Activated T-cell treated with anti-CD3 and anti-CD28 coated beads for 1 hour (primary cell): Measurements from ENCODE around the gene TRAF3IP1.

ENCODE experiments used
- DNase-seq: peaks from one replicate; pipeline ENCODE4 v3.0.0-alpha.2; 2020; ENCODE audit warnings: low read depth

Gene TRAF3IP1

DNA sequence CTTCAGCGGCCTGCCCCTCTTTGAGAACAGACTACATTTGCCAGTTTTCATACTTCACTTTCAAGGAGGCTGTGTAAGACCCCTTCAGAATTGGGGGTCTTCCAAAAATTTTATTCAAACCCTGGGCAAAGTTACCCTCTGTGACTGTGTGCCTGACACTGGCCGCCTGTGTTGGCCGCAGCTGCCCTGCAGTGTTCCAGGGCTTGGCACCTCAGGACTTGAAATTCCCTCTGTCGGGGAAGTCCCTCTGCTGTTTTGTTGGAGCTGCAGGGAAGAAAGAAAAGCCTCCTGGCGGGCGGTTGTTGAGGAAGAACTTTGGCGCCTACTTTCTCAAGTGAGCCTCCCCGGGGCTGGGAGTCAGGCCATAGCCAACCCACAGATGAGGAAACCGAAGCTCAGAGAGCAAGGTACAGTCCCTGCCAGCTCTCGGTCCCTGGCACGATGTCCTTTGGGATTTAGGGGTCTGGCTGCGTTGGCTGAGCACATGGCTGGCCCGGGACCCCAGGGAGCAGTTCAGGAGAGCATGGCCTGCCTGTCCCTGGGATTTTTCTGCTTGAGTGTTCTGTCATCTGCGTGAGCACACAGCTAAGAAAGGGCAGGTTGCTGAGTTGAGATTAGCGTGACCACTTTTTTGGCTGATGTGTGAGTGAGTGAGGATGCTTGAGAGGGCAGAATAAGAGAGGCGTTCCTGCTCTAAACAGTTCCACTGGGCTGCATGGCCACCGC lies 88.5 kb downstream of the TRAF3IP1 start:
- no peak for DNase-seq

DNA sequence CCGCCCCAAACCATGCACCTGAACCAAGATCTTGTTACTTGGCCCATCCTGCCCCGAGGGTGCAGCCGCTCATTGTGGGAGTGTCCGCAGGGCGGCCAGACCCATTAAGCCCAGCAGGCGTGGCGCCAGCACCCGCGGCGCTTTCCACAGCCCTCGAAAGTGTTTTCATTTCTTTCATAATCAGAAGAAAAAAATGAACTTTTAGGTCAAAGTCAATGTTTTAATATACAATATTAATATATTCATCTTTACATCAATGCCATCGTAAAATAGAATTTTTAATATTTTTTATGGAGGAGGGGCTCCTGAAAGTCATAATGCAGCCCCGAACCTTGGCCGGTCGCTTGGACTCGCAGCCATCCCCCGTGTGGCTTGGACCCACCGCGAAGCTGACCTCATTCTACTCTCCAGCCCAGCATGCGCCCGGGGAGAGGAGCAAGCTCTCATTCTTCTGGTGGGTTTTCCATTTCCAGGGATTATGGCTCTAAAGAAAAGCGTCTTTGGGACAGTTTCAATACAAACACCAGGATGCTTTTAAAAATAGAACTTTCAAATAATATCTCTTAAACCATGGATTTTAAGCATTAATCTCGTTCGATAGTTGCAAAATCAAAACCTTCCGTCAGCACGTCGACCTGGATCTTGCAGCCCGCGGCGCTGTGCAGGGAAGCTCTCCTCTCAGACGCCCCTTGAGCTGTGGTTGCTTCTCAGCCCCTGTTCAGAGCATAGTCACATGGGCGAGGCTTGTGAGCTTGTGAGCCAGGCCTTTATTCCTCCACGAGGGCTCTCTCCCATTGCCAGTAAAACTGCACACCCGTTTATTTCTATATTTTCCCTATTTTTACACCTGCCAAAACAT lies 89.3 kb downstream of the TRAF3IP1 start:
- no peak for DNase-seq

DNA sequence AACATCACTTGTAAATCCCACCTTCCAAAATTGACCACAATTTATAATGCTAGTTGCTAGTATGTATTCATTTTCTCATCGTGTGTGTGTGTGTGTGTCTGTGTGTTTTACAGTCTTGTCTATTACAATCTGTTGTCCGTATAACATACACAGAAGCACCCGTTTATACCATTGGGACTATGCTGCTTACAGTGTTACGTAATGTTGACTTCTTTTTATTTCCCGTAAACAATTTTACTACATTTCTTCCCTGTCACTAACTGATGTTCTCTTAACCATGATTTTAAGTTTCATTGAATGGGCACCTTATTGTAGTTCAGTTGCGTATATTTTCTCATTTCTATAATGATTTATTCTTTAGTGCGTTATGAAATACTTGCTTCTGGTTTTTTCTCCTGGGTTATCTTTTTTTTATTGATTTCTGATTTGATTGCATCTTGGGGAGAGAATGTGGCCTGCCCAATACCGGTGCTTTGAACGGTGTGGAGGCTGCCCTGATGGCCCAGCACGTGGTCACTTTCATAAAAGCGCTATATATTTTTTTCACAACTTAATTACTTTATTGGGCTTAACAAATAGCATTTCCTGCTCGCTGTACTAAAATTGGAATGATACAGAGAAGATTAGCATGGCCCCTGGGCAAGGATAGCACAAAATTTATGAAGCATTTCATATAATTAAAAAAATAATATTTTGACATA lies 91.9 kb downstream of the TRAF3IP1 start:
- no peak for DNase-seq

DNA sequence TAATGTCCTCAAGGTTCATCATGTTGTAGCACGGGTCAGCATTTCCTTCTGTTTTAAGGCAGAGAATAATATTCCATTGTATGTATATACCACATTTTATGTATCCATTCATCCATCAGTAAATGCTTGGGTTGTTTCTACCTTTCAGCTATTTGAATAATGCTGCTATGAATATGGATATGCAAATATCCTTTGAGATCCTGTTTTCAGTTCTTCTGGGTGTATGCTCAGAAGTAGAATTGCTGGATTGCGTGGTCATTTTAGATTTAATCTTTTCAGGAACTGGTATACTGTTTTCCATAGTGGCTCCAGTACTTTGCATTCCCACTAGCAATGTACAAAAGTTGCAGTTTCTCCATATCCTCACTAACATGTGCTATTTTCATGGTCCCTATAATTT lies 93.0 kb downstream of the TRAF3IP1 start:
- no peak for DNase-seq

DNA sequence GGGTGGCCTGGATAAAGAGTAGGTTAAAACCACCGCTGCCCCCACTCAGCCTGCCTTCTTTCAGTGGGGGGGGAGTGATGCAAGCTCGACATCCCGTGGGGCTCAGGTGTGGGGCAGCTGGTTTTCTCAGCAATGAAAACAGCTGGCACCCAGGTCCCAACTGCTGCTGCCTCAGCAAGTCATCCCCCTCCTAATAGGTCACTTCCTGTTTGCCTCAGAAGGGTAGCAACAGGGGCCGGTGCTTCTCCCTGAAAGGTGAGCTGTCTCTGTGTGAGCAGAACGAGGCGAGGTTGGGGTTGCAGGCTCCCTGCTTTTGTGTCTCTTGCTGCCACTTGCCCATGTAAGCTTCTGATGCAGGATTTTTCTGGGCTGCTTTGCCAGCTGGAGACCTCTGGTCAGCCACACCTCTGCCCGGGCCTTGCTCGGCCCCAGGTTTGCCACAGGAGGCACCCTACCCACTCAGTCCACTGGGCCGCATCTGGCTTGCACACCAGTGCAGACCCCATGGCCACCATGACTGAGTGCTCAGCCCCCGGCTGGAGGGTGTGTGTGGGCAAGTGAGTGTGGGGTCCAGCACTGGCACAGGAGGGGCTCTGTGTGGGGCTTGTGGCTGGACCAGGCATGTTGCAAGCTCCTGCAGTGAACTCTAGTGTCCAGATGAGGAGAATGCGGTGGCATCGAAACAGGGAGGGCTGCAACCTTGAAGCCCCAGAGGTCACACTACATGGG lies 94.9 kb downstream of the TRAF3IP1 start:
- no peak for DNase-seq

DNA sequence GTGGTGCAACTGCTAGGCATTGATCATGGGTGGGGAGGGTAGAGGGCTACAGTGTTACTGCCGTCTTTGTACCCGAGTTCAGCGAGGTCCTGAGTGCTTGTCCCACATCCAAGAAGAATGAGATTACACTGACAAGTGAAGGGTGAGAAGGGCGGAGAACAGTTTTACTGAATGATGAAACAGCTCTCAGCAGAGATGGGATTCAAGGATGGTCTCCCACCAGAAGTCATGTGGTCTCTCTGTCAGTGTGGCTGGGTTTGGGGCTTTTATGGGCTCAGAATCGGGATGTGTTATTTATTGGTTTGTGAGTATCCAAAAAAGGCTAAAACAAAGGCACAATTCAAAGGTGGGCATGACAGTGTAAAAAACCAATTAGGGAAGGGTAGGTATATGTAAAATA lies 95.6 kb downstream of the TRAF3IP1 start:
- no peak for DNase-seq

DNA sequence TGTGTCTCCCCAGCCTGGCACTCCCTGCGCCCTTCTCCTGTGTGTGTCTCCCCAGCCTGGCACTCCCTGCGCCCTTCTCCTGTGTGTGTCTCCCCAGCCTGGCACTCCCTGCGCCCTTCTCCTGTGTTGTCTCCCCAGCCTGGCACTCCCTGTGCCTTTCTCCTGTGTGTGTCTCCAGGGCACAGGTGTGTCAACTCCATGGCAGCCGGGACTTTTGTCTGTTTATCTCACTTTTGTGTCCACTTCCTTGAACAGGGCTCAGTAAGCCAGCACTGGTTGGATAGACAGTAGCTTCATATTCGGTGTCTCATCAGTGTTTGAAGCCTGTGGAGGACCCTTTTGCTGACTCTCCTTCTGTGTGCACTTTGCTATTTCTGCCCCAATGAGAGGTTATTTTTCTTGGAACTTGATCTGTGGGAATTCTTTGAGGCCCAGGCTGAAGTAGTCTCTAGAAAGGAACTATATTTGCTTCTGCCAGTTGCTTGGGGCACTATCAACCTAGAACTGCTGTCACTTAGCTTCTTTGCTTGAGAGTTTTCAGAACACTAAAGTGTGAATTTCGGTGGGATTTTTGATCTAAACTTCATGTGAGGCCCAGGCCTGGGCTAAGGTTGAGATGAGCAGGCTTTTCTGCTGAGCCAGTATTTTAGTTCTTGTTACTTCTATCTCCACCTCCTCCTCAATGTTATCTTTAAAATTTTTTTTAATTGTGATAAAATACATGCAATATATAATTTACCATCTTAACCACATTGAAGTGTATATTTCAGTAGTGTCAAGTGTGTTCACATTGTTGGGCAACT lies 98.1 kb downstream of the TRAF3IP1 start:
- DNase-seq = no peak

DNA sequence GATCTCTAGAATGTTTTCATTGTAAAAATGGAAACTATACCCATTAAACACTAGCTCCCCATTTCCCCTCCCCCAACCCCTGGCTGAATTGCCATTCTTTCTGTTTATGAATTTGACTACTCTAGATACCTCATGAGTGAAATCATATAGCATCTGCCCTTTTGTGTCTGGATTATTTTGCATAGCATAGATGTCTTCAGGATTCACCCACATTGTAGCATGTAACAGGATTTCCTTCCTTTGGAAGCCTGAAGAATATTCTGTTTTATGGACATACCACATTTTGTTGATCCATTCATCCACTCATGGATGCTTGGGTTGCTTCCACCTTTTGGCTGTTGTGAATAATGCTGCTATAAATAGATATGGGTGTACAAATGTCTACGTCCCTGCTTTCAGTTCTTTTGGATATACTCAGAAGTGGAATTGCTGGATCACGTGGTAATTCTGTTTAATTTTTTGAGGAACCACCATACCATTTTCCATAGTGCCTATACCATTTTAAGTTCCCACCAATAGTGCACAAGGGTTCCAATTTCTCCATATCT lies 98.8 kb downstream of the TRAF3IP1 start:
- DNase-seq = no peak

DNA sequence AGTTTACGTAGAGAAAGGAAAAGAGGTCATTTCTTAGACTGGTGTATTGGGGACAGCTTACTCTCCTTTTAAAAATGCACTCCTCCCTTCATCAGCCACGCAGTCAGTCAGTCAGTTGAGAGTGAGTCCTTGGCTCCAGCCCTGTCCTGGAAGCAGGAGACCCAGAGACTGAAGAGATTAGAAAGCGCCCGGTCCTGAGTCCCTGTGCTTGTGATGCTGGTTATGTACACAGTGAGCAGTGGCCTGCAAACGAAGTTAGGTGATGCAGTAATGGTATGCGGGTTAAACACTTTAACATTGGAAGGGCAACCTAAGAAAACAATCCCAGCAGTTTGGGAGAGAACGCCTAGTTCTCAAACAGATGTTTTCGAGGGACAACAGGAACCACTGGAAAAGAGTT lies 100.1 kb downstream of the TRAF3IP1 start:
- DNase-seq = no peak

DNA sequence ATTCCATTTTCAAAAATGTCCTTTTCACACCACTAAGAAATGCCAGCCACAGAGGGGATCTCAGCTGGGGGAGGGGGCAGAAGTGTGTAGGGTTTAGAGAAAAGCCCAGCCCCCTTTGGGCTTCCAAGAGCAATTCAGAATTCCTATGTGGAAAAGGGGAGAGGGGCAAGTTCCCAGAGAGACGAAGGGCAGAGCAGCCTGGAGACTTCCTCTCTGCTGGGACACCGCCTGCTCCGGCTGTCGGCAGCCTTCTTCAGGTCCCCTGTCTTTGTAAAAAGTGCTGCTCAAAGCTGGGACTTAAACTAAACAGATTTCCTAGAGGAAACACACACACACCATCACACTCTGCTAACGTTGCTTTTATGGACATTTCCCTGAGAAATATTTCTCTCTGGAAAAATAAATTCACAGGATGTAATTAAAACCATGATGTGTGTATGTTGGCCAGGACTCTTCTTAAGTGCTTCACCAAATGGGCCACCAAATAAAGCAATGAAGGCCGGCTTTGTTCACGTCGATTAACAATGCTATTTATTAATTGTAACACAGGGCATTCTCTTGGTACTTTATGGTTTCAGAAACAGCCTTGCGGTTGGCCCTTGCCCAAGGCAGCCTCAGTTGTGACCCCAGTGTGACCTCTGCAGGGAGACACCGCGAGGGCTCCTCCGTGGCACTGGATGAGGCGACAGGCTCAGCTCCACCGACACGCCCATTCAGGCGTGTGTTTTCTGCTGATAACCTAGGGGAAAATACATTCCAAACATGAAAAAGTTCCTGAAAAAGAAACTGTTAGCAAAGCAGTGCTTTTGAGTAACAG lies 100.8 kb downstream of the TRAF3IP1 start:
- no peak for DNase-seq

DNA sequence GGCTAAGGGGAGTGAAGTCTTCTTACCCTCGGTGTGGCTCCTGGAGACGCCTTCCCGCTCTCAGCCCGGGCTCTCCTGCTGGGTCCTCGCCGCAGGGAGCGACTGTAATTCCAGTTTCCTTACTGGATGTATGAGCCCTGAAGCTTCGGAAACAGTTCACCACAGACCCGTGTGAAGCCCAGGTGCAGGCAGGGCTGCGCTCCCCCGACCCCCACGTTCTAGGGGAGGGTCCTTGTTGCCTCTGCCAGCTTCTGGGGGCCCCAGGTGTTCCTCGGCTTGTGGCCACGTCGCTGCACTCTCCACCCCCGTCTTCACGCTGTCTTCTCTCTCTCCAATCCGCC lies 101.3 kb downstream of the TRAF3IP1 start:
- no peak for DNase-seq

DNA sequence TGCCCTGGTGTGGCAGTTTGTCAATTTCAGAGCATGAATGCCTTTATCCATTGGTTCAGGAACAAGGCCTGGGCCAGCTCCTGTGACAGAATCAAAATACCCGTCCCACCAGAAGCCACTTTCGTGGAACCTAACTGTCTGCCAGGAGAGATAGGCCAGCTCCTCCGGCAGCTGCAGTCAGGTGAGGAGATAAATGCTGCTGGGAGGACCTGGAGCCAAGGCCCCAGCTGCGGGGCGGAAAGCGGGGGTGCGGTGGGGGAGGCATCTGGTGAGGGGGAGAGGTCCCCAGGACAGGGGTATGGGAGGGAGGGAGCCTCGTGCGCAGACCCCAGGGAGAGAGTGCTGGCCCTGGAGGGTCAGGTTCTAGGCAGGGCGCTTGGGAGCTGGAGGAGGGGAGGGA lies 102.0 kb downstream of the TRAF3IP1 start:
- no peak for DNase-seq

DNA sequence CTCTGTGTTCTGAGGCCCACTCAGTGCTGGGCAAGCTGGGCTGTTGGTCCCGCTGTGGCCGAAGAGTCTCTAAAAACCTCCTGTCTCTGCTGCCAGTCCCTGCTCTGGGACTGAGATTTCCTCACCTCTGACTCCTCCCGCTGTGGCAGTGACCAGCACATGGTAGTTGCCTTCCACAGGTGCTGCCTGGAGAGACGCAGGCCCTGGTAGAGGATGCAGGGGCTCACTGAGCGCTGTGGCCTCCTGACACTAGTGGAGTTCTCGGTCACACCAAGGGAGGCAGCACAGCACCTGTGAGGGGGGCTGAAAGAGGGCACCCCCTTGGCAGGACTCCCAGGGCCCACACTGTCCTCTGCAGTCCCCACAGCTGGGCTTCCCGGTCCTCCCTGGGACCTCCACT lies 102.6 kb downstream of the TRAF3IP1 start:
- DNase-seq = no peak

DNA sequence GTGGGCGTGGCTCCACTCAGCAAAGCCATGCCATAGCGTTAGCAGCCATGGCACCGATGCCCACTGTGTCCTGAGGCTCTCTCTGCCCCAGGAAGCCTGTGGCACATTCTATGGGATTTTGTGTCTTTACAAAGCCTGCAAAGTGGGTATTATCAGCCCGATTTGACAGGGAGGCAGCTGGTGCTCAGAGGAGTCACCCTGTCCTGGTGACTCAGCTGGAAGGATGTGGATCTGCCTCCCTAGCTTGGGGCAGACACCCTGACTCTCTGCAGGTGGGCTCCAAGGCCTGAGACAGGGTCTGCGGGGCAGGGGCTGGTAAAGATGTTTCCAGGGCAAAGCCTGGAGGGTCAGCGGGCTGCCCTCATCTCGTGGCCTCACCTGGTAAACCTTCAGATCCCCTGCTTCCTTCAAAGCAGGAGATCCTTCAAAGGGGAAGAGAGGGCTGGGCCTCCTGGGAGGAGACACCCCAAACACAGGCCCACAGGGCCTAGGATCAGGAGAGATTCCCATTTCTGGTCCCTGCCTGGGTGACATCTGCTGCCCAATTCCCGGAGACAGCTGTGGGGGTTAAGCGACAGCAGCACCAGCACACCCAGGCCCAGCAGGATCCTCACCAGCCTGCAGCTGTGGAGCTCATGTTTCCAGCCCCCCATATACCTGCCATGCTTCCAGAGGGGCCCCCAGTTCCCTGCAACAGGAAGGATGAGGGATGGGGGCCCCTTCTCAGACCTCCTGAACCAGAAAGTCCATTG lies 103.4 kb downstream of the TRAF3IP1 start:
- no peak for DNase-seq

DNA sequence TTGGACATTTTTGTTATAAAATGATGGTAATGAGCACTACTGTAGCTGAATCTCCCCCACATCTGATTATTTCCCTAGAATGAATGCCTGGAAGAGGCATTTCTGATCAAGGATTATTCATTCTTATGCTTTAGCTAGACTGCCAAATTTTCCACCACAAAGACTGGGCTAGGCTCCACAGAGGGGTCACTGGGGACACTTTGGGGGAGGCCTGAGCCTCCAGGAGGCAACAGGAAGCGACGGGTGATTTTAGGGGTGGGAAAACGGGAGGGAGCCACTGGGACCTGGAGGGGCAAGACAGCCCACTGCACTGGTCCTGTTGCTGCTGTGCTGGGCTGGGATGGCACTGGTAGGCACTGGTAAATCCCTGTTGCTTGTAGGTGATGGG lies 104.0 kb downstream of the TRAF3IP1 start:
- DNase-seq = no peak

DNA sequence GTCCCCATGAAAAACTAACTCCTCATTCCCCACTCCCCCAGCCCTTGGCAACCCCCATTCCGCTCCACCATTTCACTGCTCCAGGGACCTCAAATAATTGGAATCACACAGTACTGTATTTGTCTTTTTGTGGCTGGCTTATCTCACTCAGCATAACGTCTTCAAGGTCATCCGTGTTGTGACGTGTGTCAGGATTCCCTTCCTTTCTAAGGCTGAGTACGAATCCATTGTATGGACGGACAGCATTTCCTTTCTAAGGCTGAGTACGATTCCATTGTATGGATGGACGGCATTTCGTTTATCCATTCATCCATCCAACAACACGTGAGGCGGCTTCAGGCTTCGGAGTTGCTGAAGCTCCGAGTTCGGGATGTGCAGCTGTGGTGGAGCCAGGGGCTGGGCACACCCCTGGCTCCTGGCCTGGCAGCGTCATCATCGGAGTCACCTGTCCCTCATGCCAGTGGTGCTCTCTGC lies 105.2 kb downstream of the TRAF3IP1 start:
- no peak for DNase-seq

DNA sequence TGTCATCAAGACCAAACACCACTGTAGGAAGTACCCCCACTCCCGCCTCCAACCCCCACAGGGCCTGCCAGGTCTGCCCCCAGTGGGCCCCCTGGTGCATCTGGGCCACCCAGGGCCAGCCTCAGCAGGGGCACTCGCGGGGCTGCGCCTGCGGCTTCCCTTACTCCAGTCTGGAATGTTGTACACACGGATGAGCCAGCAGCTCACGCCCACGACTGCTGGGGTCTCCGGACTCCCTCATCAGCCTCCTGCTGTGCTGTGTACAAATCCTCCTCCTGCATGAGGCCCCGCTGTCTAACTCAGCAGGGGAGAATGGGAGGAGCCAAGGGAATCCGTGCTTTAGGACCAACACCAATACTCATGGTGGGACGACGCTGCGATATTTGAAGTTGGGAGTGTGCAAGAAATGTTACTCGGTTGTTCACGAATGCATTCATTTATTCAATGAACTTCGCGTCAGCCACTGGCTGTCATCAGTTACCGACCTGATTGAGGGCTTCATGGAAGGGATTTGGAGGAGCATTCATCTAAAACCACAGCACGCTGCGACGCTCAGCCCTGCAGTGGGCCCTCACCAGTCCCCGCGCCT lies 105.8 kb downstream of the TRAF3IP1 start:
- DNase-seq = no peak

DNA sequence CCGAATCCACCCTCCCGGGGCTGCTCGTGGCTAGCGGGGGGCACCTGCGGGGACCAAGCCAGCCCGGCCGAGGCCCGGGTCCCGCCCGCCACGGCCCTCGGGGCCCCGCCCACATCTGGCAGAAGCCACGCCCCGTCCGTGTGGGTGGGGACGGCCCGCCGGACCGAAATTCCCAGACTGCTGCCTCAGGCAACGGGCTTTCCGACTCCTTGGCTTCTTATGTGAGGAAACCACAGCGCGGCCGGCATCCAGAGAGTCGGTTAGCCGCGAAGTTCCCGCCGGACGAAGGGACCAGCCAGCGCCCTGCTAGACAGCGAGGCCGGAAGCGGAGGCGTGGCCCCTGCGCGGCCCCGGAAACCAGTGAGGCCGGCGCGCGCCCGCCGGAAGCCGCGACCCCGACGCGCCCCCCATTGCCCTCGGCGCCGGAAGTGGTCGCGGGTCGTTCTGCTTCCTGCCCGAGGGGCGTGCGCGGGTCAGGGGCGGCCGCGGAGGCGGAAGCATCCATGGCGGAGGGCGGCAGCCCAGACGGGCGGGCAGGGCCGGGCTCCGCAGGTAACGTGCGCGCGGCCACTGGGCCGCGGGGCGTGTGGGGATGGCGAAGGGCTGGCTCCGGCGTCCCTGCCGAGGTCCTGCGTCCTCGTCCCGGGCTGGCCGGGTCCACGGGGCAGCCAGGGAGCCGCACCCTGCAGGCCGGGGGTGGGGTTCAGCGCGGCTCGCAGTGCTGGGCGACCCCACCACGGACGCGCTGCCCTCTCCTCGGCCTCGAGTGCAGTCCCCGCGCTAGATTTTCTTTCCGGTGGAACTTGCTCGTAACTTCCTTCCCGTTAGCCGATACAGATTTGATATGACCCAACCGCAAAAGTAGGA lies 106.5 kb downstream of the TRAF3IP1 start, which contains the start of gene ASB1:
TSS of gene ASB1 (plus strand) at position 360 of the 867 bp plus-strand sequence. CDS start at position 504, 144 bp downstream.
- DNase-seq = peak; percentile 62
